Karpas-422 (cell line): Measurements from ENCODE around the gene ASB10. TPM values are rescaled to one million over a fixed set of nuclear protein-coding genes. Genes with fewer than 3 reads are reported as not detected.

Experiments
- DNase-seq: peaks from one replicate; pipeline ENCODE4 v3.0.0-alpha.2; 2015
- H2AFZ ChIP-seq: fragments of 200-600 bp; sonication (generic); 2 replicates; pipeline ENCODE4 v1.6.1; 2014; ENCODE audit warnings: antibody characterized with exemption, low read length, mixed read lengths
- H3K27ac ChIP-seq: fragments of 200-600 bp; sonication (generic); 2 replicates; pipeline ENCODE4 v1.5.1; 2014; ENCODE audit warnings: mild to moderate bottlenecking, low read length, moderate library complexity
- H3K27me3 ChIP-seq: fragments of 200-600 bp; sonication (generic); 2 replicates; pipeline ENCODE4 v1.6.1; 2014; ENCODE audit warnings: low read length, mixed read lengths
- H3K36me3 ChIP-seq: fragments of 200-600 bp; sonication (generic); 2 replicates; pipeline ENCODE4 v1.6.1; 2014; ENCODE audit warnings: low read length, mixed read lengths; ENCODE audit not compliant: insufficient read depth
- H3K4me1 ChIP-seq: fragments of 200-600 bp; sonication (generic); 2 replicates; pipeline ENCODE4 v1.6.1; 2014; ENCODE audit warnings: mild to moderate bottlenecking, low read length, mixed read lengths
- H3K4me2 ChIP-seq: fragments of 200-600 bp; sonication (generic); 2 replicates; pipeline ENCODE4 v1.6.1; 2014; ENCODE audit warnings: low read length, low read depth, mild to moderate bottlenecking; ENCODE audit not compliant: poor library complexity, severe bottlenecking
- H3K4me3 ChIP-seq: fragments of 200-600 bp; sonication (generic); 2 replicates; pipeline ENCODE4 v1.5.1; 2014; ENCODE audit warnings: mild to moderate bottlenecking, antibody characterized with exemption, low read length, mixed read lengths
- H3K79me2 ChIP-seq: fragments of 200-600 bp; sonication (generic); 2 replicates; pipeline ENCODE4 v1.6.1; 2014; ENCODE audit warnings: mild to moderate bottlenecking, low read length, mixed read lengths
- H3K9ac ChIP-seq: fragments of 200-600 bp; sonication (generic); 2 replicates; pipeline ENCODE4 v1.6.0; 2014; ENCODE audit warnings: low read length
- H3K9me2 ChIP-seq: fragments of 200-600 bp; sonication (generic), shearing (Covaris generic); replicated peaks from 2 replicates; pipeline ENCODE4 v1.6.0; 2014; ENCODE audit warnings: mild to moderate bottlenecking, low read length, moderate library complexity; ENCODE audit not compliant: insufficient read depth
- H3K9me3 ChIP-seq: fragments of 300-700, 200-600 bp; sonication (generic); 2 replicates; pipeline ENCODE4 v1.6.1; 2014; ENCODE audit warnings: low read length, mixed read lengths
- H4K20me1 ChIP-seq: fragments of 200-600 bp; sonication (generic); 2 replicates; pipeline ENCODE4 v1.6.1; 2014; ENCODE audit warnings: mild to moderate bottlenecking, antibody characterized with exemption, low read length, low read depth; ENCODE audit not compliant: insufficient read depth
- total RNA-seq: library from RNA; depleted of rRNA; stranded (reverse); fragments of >200 nt; shearing (Covaris generic); gene quantifications from 2 replicates; pipeline ENCODE4 v1.2.3, GENCODE V29; 2014; ENCODE audit warnings: low replicate concordance; rRNA removed

Gene ASB10, protein sequence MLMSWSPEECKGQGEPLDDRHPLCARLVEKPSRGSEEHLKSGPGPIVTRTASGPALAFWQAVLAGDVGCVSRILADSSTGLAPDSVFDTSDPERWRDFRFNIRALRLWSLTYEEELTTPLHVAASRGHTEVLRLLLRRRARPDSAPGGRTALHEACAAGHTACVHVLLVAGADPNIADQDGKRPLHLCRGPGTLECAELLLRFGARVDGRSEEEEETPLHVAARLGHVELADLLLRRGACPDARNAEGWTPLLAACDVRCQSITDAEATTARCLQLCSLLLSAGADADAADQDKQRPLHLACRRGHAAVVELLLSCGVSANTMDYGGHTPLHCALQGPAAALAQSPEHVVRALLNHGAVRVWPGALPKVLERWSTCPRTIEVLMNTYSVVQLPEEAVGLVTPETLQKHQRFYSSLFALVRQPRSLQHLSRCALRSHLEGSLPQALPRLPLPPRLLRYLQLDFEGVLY
- total RNA-seq, result not detected in 2 replicates

DNA sequence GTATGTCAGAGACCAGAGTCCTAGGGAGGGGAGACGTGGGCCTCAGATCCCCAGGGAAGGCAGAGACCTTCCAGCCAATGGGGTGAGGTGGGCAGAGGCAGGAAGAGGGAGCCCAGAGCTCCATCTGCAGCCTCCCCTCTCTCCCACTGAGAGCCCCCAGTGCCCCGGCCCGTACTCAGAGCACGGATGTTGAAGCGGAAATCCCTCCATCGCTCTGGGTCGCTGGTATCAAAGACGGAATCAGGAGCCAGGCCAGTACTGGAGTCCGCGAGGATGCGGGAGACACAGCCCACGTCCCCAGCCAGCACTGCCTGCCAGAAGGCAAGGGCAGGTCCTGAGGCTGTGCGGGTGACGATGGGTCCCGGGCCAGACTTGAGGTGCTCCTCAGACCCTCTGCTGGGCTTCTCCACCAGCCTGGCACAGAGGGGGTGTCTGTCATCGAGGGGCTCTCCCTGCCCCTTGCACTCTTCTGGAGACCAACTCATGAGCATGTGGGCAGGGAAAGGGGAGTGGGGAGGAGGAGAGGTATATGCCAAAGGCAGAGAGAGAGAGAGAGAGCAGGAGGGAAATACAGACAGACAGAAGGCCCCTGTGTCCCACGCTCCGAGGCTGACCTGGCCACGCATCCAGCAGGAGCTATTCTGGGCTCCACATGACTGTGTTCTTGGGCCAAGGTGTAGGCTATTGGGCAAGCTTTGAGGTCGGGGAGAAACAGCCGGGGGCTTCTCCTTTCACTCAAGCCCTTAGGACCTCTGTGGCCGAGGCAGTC, at the start of gene ASB10:
TSS of gene ASB10 (minus strand) at position 611 of the 769 bp plus-strand sequence. CDS start at position 491, 120 bp downstream.
- Histone ChIP-seq H3K4me1 (no peaks in the 10 kb centered on the region), H3K4me2 (no peak within 1 kb of the TSS), H4K20me1 (no peaks in the 10 kb centered on the region), H3K9ac (no peak within 1 kb of the TSS), H3K36me3 (no peaks in the 10 kb centered on the region), H3K4me3 (no peak within 1 kb of the TSS), H3K79me2 (no peaks in the 10 kb centered on the region), H2AFZ (no peak within 1 kb of the TSS), H3K9me3 (no peaks in the 10 kb centered on the region), H3K27me3 (no peaks in the 10 kb centered on the region), H3K9me2 (no peaks in the 10 kb centered on the region), H3K27ac (no peak within 1 kb of the TSS)
- no peak for DNase-seq

DNA sequence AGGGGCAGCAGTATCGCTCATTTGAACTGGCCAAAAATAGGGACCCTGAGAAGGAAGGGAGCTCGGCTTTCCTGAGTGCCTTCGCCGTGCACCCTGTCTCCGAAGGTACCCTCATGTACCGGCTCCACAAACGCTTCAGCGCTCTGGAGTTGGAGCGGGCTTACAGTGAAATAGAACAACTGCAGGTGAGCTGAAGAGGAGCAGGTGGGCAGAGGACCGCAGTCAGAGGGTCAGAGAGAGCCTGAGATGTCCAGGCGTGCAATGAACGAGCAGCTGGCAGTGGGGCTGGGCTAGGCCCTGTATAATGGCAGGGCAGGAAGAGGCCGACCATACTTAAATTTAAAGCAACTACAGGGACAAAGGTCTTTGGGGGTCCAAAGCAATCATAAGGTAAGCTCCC, 49.4 kb upstream of the ASB10 start:
- Histone ChIP-seq H2AFZ (no peak overlapping the region), H3K9me2 (no peaks in the 10 kb centered on the region), H3K27me3 (no peaks in the 10 kb centered on the region), H3K4me1 (peaks cover 16% of the 10 kb centered on the region), H3K27ac (no peak overlapping the region), H3K4me2 (no peak overlapping the region), H3K4me3 (no peak overlapping the region), H3K9ac (no peak overlapping the region), H3K36me3 (no peaks in the 10 kb centered on the region), H3K79me2 (peaks cover 28% of the 10 kb centered on the region), H3K9me3 (no peaks in the 10 kb centered on the region), H4K20me1 (peaks cover 22% of the 10 kb centered on the region; the same call in 1 of the 2 replicates)
- no peak for DNase-seq

DNA sequence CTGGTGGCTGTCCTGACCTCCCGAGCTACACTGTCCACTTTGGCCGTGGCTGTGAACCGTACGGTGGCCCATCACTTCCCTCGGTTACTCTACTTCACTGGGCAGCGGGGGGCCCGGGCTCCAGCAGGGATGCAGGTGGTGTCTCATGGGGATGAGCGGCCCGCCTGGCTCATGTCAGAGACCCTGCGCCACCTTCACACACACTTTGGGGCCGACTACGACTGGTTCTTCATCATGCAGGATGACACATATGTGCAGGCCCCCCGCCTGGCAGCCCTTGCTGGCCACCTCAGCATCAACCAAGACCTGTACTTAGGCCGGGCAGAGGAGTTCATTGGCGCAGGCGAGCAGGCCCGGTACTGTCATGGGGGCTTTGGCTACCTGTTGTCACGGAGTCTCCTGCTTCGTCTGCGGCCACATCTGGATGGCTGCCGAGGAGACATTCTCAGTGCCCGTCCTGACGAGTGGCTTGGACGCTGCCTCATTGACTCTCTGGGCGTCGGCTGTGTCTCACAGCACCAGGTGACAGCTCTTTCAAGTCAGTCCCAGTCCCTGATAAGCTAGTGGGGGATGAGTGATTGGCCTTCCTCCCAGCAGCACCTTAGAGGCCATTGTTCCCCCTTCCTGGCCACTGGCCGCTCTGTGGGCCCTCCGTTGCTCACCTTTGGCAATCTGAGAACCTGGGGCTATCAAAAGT, 48.2 kb upstream of the ASB10 start:
- Histone ChIP-seq H3K36me3 (no peaks in the 10 kb centered on the region), H3K4me2 (no peak overlapping the region), H3K79me2 (peaks cover 28% of the 10 kb centered on the region), H3K27ac (no peak overlapping the region), H4K20me1 (peaks cover 17% of the 10 kb centered on the region; the same call in 1 of the 2 replicates), H3K9me3 (no peaks in the 10 kb centered on the region), H3K4me1 (peaks cover 20% of the 10 kb centered on the region), H3K9ac (no peak overlapping the region), H2AFZ (no peak overlapping the region), H3K9me2 (no peaks in the 10 kb centered on the region), H3K27me3 (no peaks in the 10 kb centered on the region), H3K4me3 (no peak overlapping the region)
- DNase-seq, result no peak

DNA sequence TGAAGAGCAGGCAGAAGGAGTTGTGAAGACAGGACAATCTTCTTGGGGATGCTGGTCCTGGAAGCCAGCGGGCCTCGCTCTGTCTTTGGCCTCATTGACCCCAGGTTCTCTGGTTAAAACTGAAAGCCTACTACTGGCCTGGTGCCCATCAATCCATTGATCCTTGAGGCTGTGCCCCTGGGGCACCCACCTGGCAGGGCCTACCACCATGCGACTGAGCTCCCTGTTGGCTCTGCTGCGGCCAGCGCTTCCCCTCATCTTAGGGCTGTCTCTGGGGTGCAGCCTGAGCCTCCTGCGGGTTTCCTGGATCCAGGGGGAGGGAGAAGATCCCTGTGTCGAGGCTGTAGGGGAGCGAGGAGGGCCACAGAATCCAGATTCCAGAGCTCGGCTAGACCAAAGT, 46.8 kb upstream of the ASB10 start:
- Histone ChIP-seq H3K9me2 (no peaks in the 10 kb centered on the region), H3K4me2 (peak overlapping the region; percentile 77), H3K9ac (peak overlapping the region; percentile 89), H3K4me3 (peak overlapping the region; percentile 94), H4K20me1 (peaks cover 13% of the 10 kb centered on the region; the same call in 1 of the 2 replicates), H2AFZ (no peak overlapping the region), H3K9me3 (no peaks in the 10 kb centered on the region), H3K27me3 (no peaks in the 10 kb centered on the region), H3K36me3 (no peaks in the 10 kb centered on the region), H3K4me1 (peaks cover 20% of the 10 kb centered on the region), H3K27ac (no peak overlapping the region), H3K79me2 (peaks cover 28% of the 10 kb centered on the region)
- no peak for DNase-seq

DNA sequence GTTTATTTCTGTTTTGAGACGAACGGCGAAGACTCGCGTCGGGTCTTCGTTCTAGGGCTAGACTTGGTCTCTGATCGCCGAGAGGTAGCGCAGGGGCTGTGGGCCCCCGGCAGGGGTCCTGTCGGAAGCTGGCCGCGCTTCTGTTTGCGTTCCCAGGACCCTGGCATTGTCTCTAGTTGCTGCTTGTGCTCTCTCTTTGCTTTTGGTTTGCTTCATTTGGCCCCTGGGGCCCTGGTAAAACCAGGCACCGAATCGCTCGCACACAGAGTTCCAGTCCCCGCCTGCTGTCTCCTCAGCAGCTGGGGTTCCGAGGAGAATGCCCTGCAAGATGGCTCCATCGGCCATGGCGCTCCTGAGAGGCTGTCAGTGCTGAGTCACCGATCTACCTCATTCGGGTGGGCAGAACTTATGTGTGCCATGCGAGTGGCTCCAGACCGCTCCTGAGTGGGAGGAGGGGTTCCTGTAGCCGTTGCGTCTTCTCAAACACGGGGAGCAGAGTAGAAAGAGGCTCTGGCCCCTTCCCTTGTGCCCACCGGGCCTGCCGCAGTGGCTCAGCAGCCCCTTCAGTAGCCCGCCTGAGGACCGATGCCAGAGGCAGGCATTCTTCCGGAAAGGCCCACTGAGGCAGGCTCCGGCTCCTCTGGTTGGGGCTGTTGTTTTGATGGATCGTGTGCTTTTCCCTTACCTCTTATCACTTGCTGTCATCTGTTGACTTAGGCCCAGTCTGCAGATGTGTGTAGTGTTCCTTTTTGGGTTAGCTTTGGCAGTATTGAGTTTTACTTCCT, 46.1 kb upstream of the ASB10 start:
- peaks cover 23% of the 10 kb centered on the region for H3K4me1 ChIP-seq
- H3K36me3 ChIP-seq, result no peaks in the 10 kb centered on the region
- H3K4me2 ChIP-seq, result peak overlapping the region; percentile 77
- H2AFZ ChIP-seq, result no peak overlapping the region
- H3K27me3 ChIP-seq, result no peaks in the 10 kb centered on the region
- H3K27ac ChIP-seq, result peak overlapping the region; percentile 33
- H3K9ac ChIP-seq, result peak overlapping the region; percentile 89
- no peaks in the 10 kb centered on the region for H3K9me3 ChIP-seq
- H3K9me2 ChIP-seq, result no peaks in the 10 kb centered on the region
- peak overlapping the region; percentile 94 for H3K4me3 ChIP-seq
- H3K79me2 ChIP-seq, result peaks cover 28% of the 10 kb centered on the region
- peaks cover 13% of the 10 kb centered on the region; the same call in 1 of the 2 replicates for H4K20me1 ChIP-seq
- DNase-seq, result peak; percentile 82

DNA sequence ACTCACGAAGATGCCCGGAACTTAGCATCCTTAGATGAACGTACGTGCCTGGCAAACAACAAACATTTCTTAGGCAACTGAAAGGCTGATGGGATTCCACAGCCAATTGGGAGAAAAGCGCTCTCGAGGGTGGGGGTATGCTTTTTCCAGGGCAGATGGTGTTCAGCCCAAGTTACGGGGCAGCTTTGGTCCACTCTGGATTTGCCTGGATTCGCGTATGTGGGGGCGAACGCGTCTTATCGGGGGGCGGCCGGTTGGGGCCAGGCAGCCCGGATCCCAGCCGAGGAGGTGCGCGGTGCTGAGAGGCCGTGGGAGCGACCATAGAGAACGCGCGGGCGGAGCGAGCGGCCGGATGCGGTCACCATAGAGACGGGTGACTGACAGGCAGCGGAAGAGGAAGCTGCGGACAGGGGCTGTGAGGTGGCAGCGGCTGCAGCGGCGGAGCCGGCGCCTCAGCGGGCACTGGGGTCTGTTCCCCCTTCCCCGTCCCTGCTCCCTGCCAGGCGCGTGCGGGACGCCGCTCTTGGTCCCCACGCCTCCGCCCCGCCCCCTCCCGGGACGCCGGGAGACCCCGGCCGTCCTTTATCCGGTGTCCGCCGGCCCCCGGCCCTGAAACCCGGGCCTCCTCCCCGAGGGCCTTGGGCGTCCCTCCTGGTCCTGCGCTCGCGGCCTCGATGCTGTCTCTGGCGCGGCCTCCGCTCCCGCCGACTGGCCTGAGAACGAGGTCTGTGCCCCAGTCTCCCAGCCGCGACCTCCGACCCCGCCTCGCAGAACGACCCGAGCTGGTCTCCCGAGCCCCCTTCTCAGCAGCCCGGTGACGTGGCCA, 45.3 kb upstream of the ASB10 start, which contains the start of gene CHPF2:
TSS of gene CHPF2 (plus strand) at position 393 of the 826 bp plus-strand sequence. CDS start 1,529 bp downstream, outside the sequence.
- Histone ChIP-seq H3K36me3 (no peaks in the 10 kb centered on the region), H3K4me2 (peak within 1 kb of the TSS; percentile 77), H3K4me3 (peak within 1 kb of the TSS; percentile 94), H3K4me1 (peaks cover 27% of the 10 kb centered on the region), H4K20me1 (peaks cover 13% of the 10 kb centered on the region; the same call in 1 of the 2 replicates), H2AFZ (peak within 1 kb of the TSS; percentile 80; the same call in 1 of the 2 replicates), H3K9me3 (no peaks in the 10 kb centered on the region), H3K27ac (peak within 1 kb of the TSS; percentile 33), H3K9me2 (no peaks in the 10 kb centered on the region), H3K9ac (peak within 1 kb of the TSS; percentile 89), H3K79me2 (peaks cover 28% of the 10 kb centered on the region), H3K27me3 (no peaks in the 10 kb centered on the region)
- peak; percentile 97 for DNase-seq

DNA sequence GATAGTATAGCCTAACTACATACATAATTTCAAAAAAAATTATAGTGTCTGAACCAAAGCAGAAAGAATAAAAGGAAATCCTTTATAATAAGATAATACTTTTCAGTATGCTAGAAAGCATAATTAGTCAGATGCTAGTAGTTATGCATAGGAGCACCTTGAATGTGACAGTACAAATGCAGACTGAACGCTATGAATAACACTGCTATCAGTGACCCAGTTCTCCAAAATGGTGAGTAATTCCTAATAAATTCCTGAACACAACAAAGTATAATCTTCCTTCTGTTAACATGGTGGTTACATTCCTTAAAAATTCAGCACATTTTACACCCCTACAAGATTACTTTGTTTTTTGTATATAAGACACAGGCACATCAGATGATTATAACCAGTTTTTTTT, 44.0 kb upstream of the ASB10 start:
- Histone ChIP-seq H3K9ac (0 out of 2 replicates have a peak overlapping the region, but pooled peaks have one; percentile 89), H3K4me1 (peaks cover 29% of the 10 kb centered on the region), H3K9me3 (no peaks in the 10 kb centered on the region), H3K36me3 (no peaks in the 10 kb centered on the region), H3K9me2 (no peaks in the 10 kb centered on the region), H3K4me3 (peak overlapping the region; percentile 94; the same call in 1 of the 2 replicates), H2AFZ (no peak overlapping the region), H3K27ac (no peak overlapping the region), H4K20me1 (peaks cover 13% of the 10 kb centered on the region; the same call in 1 of the 2 replicates), H3K27me3 (no peaks in the 10 kb centered on the region), H3K79me2 (peaks cover 36% of the 10 kb centered on the region), H3K4me2 (peak overlapping the region; percentile 77)
- DNase-seq, result no peak
